Measurements from ENCODE around the gene B4GALT5. TPM values are rescaled to one million over a fixed set of nuclear protein-coding genes. Genes with fewer than 3 reads are reported as not detected.
"Not testable (repeated sequence)": the region's sequence is repeated elsewhere in the genome, so short reads cannot be mapped to it uniquely, and the experiment has no call there.

B4GALT5 gene
- polyA plus RNA-seq, 3 donors from 2014 or later, result 0.35 to 3.2 (median 2.8) TPM

GRCh38 chr20:49749625-49750024 is 35.9 kb upstream of the B4GALT5 start:
- Mint-ChIP-seq H3K36me3 (no peaks in the 10 kb centered on the region), H3K9me3 (no peaks in the 10 kb centered on the region), H3K27me3 (ENCODE audit: low read depth in 3 of 3) (peaks cover 2 to 4% (median 4%) of the 10 kb centered on the region in 3 donors), H3K27ac (no peak overlapping the region), H3K4me3 (no peak overlapping the region), H3K4me1 (peaks cover 9 to 11% of the 10 kb centered on the region in 2 donors)
- DNase-seq, result no peak

- no peak for DNase-seq
- peaks cover 2 to 4% (median 2%) of the 10 kb centered on the region in 3 donors for H3K27me3 Mint-ChIP-seq (ENCODE audit: low read depth in 3 of 3)
- no peak overlapping the region for H3K27ac Mint-ChIP-seq
- no peaks in the 10 kb centered on the region for H3K36me3 Mint-ChIP-seq
- H3K4me1 Mint-ChIP-seq, result peaks cover 9 to 11% of the 10 kb centered on the region in 2 donors
- no peaks in the 10 kb centered on the region for H3K9me3 Mint-ChIP-seq
- no peak overlapping the region for H3K4me3 Mint-ChIP-seq
These were observed 34.8 kb upstream of the B4GALT5 start for GRCh38 chr20:49748525-49748838.

DNA sequence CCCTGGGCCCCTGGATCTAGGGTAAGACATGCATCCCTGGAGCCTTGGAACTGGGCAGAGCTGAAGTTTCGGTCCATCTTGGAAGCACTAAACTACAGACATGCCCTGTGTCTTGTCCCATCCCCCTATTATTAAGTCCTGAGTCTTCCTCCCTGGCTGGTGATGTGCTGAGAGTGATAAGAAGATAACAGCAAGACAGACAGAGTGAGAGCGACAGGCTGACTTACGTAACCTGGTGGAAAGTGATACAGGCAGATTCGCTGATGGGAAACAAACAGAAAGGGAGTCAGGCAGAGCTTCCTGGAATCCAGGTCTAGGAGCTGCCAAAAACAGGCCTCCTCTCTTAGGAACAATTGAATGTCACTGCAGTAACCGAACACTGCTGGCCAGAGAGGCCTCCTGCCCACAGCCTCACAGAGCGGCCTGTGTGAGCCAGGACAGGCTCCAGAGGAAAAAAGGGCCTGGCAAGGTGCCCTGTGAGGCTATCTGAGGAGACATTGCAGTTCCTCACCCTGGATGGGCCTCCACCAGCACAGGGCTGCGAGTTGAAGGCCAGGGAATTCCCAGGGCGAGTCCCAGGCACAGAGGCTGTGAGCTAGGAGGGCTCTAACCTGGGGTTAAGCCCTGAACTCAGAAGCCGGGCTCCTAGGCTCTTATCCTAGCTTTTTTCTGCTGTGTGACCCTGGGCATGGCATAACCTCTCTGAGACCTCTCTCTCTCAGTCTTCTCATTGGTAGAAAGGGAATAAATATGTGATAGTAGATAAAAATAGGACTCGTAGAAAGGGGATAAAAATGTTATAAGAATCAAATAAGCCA is 34.2 kb upstream of the B4GALT5 start:
- Mint-ChIP-seq H3K27me3 (ENCODE audit: low read depth in 3 of 3) (peaks cover 2 to 4% (median 2%) of the 10 kb centered on the region in 3 donors), H3K27ac (no peak overlapping the region), H3K4me1 (peaks cover 9 to 11% of the 10 kb centered on the region in 2 donors), H3K9me3 (no peaks in the 10 kb centered on the region), H3K4me3 (no peak overlapping the region), H3K36me3 (no peaks in the 10 kb centered on the region)
- no peak for DNase-seq

- H3K27ac Mint-ChIP-seq, result no peak overlapping the region
- H3K4me3 Mint-ChIP-seq, result no peak overlapping the region
- H3K36me3 Mint-ChIP-seq, result no peaks in the 10 kb centered on the region
- no peak for DNase-seq
- H3K9me3 Mint-ChIP-seq, result no peaks in the 10 kb centered on the region
- H3K4me1 Mint-ChIP-seq, result no peaks in the 10 kb centered on the region
- H3K27me3 Mint-ChIP-seq (ENCODE audit: low read depth in 3 of 3), result peaks cover 0 to 3% (median 2%) of the 10 kb centered on the region in 3 donors
These were observed 29.3 kb upstream of the B4GALT5 start for GRCh38 chr20:49742948-49743347.

DNA sequence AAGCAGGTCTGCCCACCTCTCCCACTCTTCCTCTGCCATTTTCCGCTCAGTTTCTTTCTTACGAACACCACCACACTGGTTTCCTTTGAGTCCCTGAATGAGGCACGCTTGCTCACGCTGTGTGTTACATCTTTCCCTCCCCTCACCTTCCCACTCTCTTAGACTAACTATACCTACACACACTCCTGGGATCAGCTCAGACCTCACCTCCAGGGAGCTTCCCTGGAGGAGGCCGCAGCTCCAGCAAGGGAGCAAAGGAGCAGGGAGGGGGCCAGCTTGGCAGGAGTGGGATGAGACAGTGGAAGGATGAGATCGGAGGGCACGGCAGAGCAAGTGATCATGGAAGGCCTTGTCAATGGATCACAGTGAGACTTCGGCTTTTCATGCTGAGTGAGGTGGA is 28.3 kb upstream of the B4GALT5 start:
- H3K4me1 Mint-ChIP-seq, result no peaks in the 10 kb centered on the region
- DNase-seq, result no peak
- no peak overlapping the region for H3K27ac Mint-ChIP-seq
- H3K27me3 Mint-ChIP-seq (ENCODE audit: low read depth in 3 of 3), result peaks cover 0 to 3% (median 2%) of the 10 kb centered on the region in 3 donors
- H3K9me3 Mint-ChIP-seq, result no peaks in the 10 kb centered on the region
- no peaks in the 10 kb centered on the region for H3K36me3 Mint-ChIP-seq
- H3K4me3 Mint-ChIP-seq, result no peak overlapping the region

GRCh38 chr20:49740807-49741206 is 27.1 kb upstream of the B4GALT5 start:
- Mint-ChIP-seq H3K9me3 (no peaks in the 10 kb centered on the region), H3K27me3 (ENCODE audit: low read depth in 3 of 3) (peaks cover 0 to 3% (median 0%) of the 10 kb centered on the region in 3 donors), H3K4me3 (no peak overlapping the region), H3K27ac (no peak overlapping the region), H3K36me3 (no peaks in the 10 kb centered on the region), H3K4me1 (no peaks in the 10 kb centered on the region)
- DNase-seq, result no peak

DNA sequence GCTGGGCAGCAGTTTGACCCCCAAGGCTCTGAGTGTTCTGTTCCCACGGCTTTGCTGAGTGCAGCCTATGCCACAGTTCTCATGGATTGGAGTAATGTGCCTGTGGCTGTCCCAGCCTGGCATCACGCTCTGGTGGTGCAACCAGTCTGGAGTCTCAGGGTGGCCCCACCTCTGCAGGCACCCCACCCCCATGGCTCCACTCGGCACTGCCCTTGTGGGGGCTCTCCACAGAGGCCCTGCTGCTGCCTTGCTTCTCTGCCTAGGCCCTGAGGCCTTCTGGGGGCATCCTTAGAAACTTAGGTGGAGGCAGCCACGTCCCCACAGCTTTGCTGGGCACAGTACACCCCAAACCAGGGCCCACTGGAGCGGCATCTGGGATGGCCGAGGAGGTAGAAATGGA is 25.4 kb upstream of the B4GALT5 start:
- no peaks in the 10 kb centered on the region for H3K9me3 Mint-ChIP-seq
- no peak overlapping the region for H3K4me3 Mint-ChIP-seq
- DNase-seq, result no peak
- peaks cover 0 to 4% (median 0%) of the 10 kb centered on the region in 3 donors for H3K27me3 Mint-ChIP-seq (ENCODE audit: low read depth in 3 of 3)
- H3K4me1 Mint-ChIP-seq, result no peaks in the 10 kb centered on the region
- no peaks in the 10 kb centered on the region for H3K36me3 Mint-ChIP-seq
- H3K27ac Mint-ChIP-seq, result no peak overlapping the region

- Mint-ChIP-seq H3K4me3 (no peak overlapping the region), H3K27ac (peak overlapping the region in 1 of 6 donors; percentile 46), H3K27me3 (ENCODE audit: low read depth in 3 of 3) (peaks cover 0 to 4% (median 0%) of the 10 kb centered on the region in 3 donors), H3K4me1 (no peaks in the 10 kb centered on the region), H3K36me3 (no peaks in the 10 kb centered on the region), H3K9me3 (no peaks in the 10 kb centered on the region)
- DNase-seq, result no peak
These were observed 23.6 kb upstream of the B4GALT5 start for GRCh38 chr20:49737260-49737659.

DNA sequence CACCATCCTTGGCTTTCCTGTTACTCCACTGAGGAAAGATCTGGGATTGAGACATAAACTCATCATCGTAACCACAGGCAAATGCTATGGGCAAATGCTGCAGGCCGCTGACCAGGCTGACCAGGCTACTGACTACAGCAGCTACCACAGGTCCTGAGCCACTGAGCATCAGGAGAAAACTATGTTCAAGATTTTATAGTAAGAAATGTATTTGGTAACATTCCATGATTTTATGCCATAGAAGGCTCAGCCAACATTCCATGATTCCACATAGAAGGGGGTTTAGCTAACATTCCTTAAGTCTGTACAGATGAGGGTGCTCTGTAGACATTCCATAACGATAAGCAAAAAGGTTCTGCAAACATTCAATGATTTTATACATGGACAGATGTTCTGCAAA is 16.1 kb upstream of the B4GALT5 start:
- Mint-ChIP-seq H3K9me3 (peaks cover 0 to 2% (median 0%) of the 10 kb centered on the region in 6 donors), H3K27ac (no peak overlapping the region), H3K4me3 (no peak overlapping the region), H3K4me1 (peaks cover 8 to 9% of the 10 kb centered on the region in 2 donors), H3K27me3 (ENCODE audit: low read depth in 3 of 3) (peaks cover 0 to 4% (median 0%) of the 10 kb centered on the region in 3 donors), H3K36me3 (no peaks in the 10 kb centered on the region)
- no peak for DNase-seq

DNA sequence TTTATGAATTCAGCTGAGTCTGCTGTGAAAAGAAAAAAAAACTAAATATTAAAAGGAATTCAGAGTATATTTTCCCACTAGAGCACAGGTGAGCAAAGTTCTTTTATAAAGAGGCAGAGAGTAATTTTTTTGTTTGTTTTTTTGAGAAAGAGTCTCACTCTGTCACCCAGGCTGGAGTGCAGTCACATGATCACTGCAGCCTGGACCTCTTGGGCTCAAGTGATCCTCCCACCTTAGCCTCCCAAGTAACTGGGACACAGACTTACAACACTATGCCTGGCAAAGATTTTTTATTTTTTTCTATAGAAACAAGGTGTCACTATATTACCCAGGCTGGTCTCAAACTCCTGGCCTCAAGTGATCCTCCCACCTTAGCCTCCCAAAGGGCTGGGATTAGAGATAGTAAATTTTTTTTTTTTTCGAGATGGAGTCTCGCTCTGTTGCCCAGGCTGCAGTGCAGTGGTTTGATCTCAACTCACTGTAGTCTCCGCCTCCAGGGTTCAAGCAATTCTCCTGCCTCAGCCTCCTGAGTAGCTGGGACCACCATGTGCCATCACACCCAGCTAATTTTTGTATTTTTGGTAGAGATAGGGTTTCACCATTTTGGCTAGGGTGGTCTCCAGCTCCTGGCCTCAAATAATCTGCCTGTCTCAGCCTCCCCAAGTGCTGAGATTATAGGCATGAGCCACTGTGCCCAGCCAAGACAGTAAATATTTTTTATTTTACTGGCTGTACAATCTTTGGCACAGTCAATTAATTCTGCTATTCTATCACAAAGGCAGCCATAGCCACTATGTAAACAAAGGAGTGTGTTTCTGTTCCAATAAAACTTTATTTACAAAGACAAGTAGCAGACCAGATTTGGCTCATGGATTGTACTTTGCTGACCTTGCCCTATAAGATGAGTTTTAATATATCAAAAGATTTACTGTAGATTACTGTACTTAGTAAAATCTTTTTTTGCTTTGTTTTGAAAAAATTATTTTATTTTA is 14.5 kb upstream of the B4GALT5 start:
- H3K27ac Mint-ChIP-seq, result no peak overlapping the region
- H3K36me3 Mint-ChIP-seq, result no peaks in the 10 kb centered on the region
- H3K27me3 Mint-ChIP-seq (ENCODE audit: low read depth in 3 of 3), result peaks cover 0 to 3% (median 0%) of the 10 kb centered on the region in 3 donors

GRCh38 chr20:49727478-49727877 is 13.8 kb upstream of the B4GALT5 start:
- Mint-ChIP-seq H3K9me3 (peaks cover 0 to 2% (median 0%) of the 10 kb centered on the region in 6 donors), H3K27ac (no peak overlapping the region), H3K36me3 (no peaks in the 10 kb centered on the region), H3K4me3 (no peak overlapping the region), H3K27me3 (ENCODE audit: low read depth in 3 of 3) (peaks cover 0 to 3% (median 0%) of the 10 kb centered on the region in 3 donors), H3K4me1 (peaks cover 14 to 15% of the 10 kb centered on the region in 2 donors)
- no peak for DNase-seq

More for the DNA sequence above, 14.5 kb upstream of the B4GALT5 start:
- no peak for DNase-seq
- Mint-ChIP-seq H3K4me3 (no peak overlapping the region), H3K4me1 (peaks cover 14 to 15% of the 10 kb centered on the region in 2 donors), H3K9me3 (peaks cover 0 to 2% (median 0%) of the 10 kb centered on the region in 6 donors)

DNA sequence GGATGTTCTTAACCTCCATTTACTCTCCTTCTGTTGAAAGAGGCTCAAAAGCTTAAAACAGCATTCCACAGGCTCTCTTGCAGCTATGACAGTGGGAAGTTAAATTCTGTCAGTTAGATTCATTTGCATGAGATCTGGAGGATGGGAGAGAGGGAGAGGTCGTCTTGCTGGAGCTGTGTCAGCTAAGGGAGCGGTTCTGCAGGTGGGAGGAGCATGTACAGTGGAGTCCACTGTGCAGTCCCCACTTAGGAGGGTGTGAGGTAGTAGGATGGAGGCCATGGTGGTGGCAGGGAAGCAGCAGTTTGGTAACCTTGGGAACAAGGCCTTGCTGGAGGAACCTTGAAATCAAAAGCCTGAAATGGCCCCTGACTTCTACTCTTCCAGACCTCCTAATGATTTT is 12.0 kb upstream of the B4GALT5 start:
- no peak for DNase-seq
- H3K9me3 Mint-ChIP-seq, result peaks cover 0 to 2% (median 0%) of the 10 kb centered on the region in 6 donors
- H3K27ac Mint-ChIP-seq, result peak overlapping the region in 1 of 6 donors; percentile 40
- peaks cover 14 to 15% of the 10 kb centered on the region in 2 donors for H3K4me1 Mint-ChIP-seq
- H3K27me3 Mint-ChIP-seq (ENCODE audit: low read depth in 3 of 3), result no peaks in the 10 kb centered on the region
- H3K4me3 Mint-ChIP-seq, result no peak overlapping the region
- H3K36me3 Mint-ChIP-seq, result no peaks in the 10 kb centered on the region

GRCh38 chr20:49725224-49725606 is 11.5 kb upstream of the B4GALT5 start:
- not testable (repeated sequence) for H3K36me3 Mint-ChIP-seq; H3K27me3 Mint-ChIP-seq (ENCODE audit: low read depth in 3 of 3); H3K9me3 Mint-ChIP-seq; DNase-seq
- Mint-ChIP-seq H3K4me1 (peaks cover 14 to 15% of the 10 kb centered on the region in 2 donors), H3K4me3 (peak overlapping the region in 4 of 5 donors; percentile 12 to 30 (median 21)), H3K27ac (peak overlapping the region in 3 of 6 donors; percentile 9 to 36 (median 29))
